ENCODE data around the gene ZDHHC4.
A peak's percentile ranks its signal among the peaks of the same experiment; 100 is the strongest.

Gene ZDHHC4

DNA sequence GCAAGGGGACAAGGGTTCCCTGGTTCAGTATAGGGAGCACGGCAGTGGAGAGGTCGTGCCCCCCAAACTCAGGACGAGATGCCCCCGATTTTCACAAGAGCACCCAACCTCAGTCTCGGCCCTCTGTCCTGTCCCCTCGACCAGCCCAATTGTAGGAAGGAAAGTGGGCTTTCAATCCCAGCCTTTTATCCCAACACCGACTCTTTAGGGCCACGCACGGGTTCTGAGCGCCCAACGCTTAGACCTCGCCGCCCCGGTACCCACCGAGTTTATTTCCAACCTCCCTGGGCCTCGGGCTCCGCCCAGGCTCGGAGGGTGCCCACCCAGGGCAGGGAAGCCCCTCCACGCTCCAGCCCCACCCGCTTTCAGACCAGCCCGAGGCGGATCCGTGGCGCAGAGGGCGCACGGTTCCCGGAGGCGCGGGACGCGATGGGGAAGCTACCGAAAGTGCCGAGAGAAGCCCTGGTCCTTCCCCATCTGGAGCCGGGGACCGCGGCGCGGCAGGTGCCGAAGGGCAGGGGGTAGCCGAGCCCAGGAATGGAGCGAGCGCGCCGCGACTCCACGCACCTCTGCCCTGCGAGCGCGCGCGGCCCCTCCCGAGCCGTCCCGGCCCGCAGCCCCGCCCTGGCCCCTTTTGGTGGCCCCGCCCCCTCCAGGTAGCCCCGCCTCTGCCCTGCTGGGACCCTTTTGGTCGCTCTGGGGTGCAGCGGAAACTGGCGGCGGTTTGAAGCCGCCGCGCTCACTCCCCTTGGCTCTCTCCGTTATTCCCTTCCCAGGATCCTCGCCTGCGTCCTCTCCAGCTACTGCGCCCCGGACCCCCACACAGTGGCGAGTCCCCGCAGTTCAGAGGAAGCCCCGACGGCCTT lies 46.4 kb upstream of the ZDHHC4 start (continued):
- no peak for TF ChIP-seq ZNF707 (tag by site-specific recombination; IDR thresholded peaks at IDR 0.05)
- no peak for TF ChIP-seq ATF2 (tag by site-specific recombination; IDR thresholded peaks at IDR 0.05; ENCODE audit: low read depth)
- TF ChIP-seq ZNF529 (tag by site-specific recombination; IDR thresholded peaks at IDR 0.05; ENCODE audit: insufficient replicate concordance): no peak
- TF ChIP-seq ZBTB20 (tag by site-specific recombination; IDR thresholded peaks at IDR 0.05): peak; percentile 36; the same call in 1 of the 2 replicates
- TF ChIP-seq, protein P1, sequence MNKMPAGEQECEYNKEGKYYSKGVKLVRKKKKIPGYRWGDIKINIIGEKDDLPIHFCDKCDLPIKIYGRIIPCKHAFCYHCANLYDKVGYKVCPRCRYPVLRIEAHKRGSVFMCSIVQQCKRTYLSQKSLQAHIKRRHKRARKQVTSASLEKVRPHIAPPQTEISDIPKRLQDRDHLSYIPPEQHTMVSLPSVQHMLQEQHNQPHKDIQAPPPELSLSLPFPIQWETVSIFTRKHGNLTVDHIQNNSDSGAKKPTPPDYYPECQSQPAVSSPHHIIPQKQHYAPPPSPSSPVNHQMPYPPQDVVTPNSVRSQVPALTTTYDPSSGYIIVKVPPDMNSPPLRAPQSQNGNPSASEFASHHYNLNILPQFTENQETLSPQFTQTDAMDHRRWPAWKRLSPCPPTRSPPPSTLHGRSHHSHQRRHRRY (tag by site-specific recombination; IDR thresholded peaks at IDR 0.05): no peak
- no peak for TF ChIP-seq GLIS1 (tag by site-specific recombination; IDR thresholded peaks at IDR 0.05)
- no peak for TF ChIP-seq BCL11B (tag by site-specific recombination; IDR thresholded peaks at IDR 0.05; ENCODE audit: low read depth)
- TF ChIP-seq, protein P2, sequence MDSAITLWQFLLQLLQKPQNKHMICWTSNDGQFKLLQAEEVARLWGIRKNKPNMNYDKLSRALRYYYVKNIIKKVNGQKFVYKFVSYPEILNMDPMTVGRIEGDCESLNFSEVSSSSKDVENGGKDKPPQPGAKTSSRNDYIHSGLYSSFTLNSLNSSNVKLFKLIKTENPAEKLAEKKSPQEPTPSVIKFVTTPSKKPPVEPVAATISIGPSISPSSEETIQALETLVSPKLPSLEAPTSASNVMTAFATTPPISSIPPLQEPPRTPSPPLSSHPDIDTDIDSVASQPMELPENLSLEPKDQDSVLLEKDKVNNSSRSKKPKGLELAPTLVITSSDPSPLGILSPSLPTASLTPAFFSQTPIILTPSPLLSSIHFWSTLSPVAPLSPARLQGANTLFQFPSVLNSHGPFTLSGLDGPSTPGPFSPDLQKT (IDR thresholded peaks at IDR 0.05; ENCODE audit: borderline replicate concordance, low read depth, low read length): no peak
- TF ChIP-seq ZNF174 (tag by site-specific recombination; IDR thresholded peaks at IDR 0.05): no peak
- no peak for TF ChIP-seq GFI1B (tag by site-specific recombination; IDR thresholded peaks at IDR 0.05)
- no peak for TF ChIP-seq ZNF274 (IDR thresholded peaks at IDR 0.05; ENCODE audit: low read length)
- TF ChIP-seq ZNF274 (tag by site-specific recombination; IDR thresholded peaks at IDR 0.05; ENCODE audit: borderline replicate concordance): no peak
- TF ChIP-seq ZNF837 (tag by site-specific recombination; IDR thresholded peaks at IDR 0.05): no peak
- TF ChIP-seq ZBTB8A (tag by site-specific recombination; IDR thresholded peaks at IDR 0.05): peak; percentile 56
- TF ChIP-seq ZFP37 (tag by site-specific recombination; IDR thresholded peaks at IDR 0.05): no peak
- TF ChIP-seq ZBTB26 (tag by site-specific recombination; optimal IDR thresholded peaks at IDR 0.05): peak; percentile 74
- TF ChIP-seq, protein P3, sequence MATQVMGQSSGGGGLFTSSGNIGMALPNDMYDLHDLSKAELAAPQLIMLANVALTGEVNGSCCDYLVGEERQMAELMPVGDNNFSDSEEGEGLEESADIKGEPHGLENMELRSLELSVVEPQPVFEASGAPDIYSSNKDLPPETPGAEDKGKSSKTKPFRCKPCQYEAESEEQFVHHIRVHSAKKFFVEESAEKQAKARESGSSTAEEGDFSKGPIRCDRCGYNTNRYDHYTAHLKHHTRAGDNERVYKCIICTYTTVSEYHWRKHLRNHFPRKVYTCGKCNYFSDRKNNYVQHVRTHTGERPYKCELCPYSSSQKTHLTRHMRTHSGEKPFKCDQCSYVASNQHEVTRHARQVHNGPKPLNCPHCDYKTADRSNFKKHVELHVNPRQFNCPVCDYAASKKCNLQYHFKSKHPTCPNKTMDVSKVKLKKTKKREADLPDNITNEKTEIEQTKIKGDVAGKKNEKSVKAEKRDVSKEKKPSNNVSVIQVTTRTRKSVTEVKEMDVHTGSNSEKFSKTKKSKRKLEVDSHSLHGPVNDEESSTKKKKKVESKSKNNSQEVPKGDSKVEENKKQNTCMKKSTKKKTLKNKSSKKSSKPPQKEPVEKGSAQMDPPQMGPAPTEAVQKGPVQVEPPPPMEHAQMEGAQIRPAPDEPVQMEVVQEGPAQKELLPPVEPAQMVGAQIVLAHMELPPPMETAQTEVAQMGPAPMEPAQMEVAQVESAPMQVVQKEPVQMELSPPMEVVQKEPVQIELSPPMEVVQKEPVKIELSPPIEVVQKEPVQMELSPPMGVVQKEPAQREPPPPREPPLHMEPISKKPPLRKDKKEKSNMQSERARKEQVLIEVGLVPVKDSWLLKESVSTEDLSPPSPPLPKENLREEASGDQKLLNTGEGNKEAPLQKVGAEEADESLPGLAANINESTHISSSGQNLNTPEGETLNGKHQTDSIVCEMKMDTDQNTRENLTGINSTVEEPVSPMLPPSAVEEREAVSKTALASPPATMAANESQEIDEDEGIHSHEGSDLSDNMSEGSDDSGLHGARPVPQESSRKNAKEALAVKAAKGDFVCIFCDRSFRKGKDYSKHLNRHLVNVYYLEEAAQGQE (tag by site-specific recombination; IDR thresholded peaks at IDR 0.05): no peak
- no peak for TF ChIP-seq KLF16 (tag by site-specific recombination; IDR thresholded peaks at IDR 0.05)
- no peak for TF ChIP-seq ZNF266 (tag by site-specific recombination; IDR thresholded peaks at IDR 0.05; ENCODE audit: low read depth)
- TF ChIP-seq, protein P4, sequence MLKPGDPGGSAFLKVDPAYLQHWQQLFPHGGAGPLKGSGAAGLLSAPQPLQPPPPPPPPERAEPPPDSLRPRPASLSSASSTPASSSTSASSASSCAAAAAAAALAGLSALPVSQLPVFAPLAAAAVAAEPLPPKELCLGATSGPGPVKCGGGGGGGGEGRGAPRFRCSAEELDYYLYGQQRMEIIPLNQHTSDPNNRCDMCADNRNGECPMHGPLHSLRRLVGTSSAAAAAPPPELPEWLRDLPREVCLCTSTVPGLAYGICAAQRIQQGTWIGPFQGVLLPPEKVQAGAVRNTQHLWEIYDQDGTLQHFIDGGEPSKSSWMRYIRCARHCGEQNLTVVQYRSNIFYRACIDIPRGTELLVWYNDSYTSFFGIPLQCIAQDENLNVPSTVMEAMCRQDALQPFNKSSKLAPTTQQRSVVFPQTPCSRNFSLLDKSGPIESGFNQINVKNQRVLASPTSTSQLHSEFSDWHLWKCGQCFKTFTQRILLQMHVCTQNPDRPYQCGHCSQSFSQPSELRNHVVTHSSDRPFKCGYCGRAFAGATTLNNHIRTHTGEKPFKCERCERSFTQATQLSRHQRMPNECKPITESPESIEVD (tag by site-specific recombination; IDR thresholded peaks at IDR 0.05): no peak
- TF ChIP-seq ZNF221 (tag by site-specific recombination; IDR thresholded peaks at IDR 0.05; ENCODE audit: borderline replicate concordance): no peak
- peak; percentile 42; the same call in 1 of the 2 replicates for TF ChIP-seq GLIS2 (tag by site-specific recombination; IDR thresholded peaks at IDR 0.05)
- no peak for TF ChIP-seq ZNF24 (tag by site-specific recombination; IDR thresholded peaks at IDR 0.05)
- TF ChIP-seq ZNF214 (tag by site-specific recombination; IDR thresholded peaks at IDR 0.05; ENCODE audit: borderline replicate concordance): no peak
- TF ChIP-seq ZNF544 (tag by site-specific recombination; IDR thresholded peaks at IDR 0.05): no peak
- TF ChIP-seq ZNF610 (tag by site-specific recombination; IDR thresholded peaks at IDR 0.05; ENCODE audit: borderline replicate concordance): no peak
- TF ChIP-seq ZNF211 (tag by site-specific recombination; IDR thresholded peaks at IDR 0.05; ENCODE audit: low read depth): no peak
- TF ChIP-seq ZNF664 (tag by site-specific recombination; IDR thresholded peaks at IDR 0.05): no peak
- no peak for TF ChIP-seq ZNF311 (tag by site-specific recombination; IDR thresholded peaks at IDR 0.05; ENCODE audit: borderline replicate concordance)

All from HEK293 (cell line).